Peyer's patch (tissue), 4 donors: ENCODE data around the gene ZNF579.

ENCODE experiments used
- CTCF ChIP-seq, 6 experiments: fragments of 450-650 bp in 4 of 6; fragments of 200-600 bp in 2 of 6; sonication (generic) in 1 of 6; IDR thresholded peaks; one replicate each; pipeline ENCODE4 v1.5.1; 2017 to 2019; ENCODE audit warnings: antibody characterized with exemption in 6 of 6, mild to moderate bottlenecking in 3 of 6, moderate library complexity in 1 of 6
- POLR2A ChIP-seq, 2 donors: fragments of 450-650 bp; IDR thresholded peaks; one replicate each; pipeline ENCODE4 v1.5.1; 2017; ENCODE audit warnings: antibody characterized with exemption in 2 of 2, mild to moderate bottlenecking in 2 of 2, moderate library complexity in 2 of 2

GRCh38 chr19:55537741-55538111 lies 42.9 kb downstream of the ZNF579 start:
- TF ChIP-seq CTCF (IDR thresholded peaks at IDR 0.05): no peak
- TF ChIP-seq POLR2A (IDR thresholded peaks at IDR 0.05): no peak
